Hepatocyte (in vitro differentiated cells): ENCODE results near the gene TMPRSS4.

Experiments
- EZH2 ChIP-seq: fragments of 200-600 bp; sonication (generic); IDR thresholded peaks from 2 replicates; pipeline ENCODE4 v1.6.1; 2016; ENCODE audit warnings: antibody characterized with exemption, mild to moderate bottlenecking, borderline replicate concordance
- TF ChIP-seq, protein P1 (sequence below): fragments of 200-600 bp; sonication (generic); IDR thresholded peaks from 2 replicates; pipeline ENCODE4 v1.5.1; 2016; ENCODE audit warnings: antibody characterized with exemption, mild to moderate bottlenecking; ENCODE audit not compliant: poor library complexity

DNA sequence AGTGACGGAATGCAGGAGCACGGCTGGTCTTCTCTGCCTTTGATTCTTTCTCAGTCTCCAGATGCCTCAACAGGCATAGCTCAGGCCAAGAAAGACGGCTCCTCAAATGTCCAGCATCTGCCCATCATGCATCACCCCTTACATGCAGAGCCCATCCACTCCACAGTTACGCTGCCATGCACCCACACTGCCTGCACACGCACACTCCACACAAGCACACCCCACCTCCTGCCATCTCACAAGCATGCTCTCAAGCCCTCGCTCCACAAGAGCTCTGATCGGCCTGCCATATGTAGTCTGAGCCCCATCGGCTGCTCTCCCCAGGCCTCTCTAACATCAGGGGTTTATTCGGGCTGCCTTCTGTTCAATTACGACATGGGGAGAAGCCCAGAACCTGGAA lies 56.9 kb downstream of the TMPRSS4 start:
- no peak for TF ChIP-seq EZH2
- TF ChIP-seq, protein P1, sequence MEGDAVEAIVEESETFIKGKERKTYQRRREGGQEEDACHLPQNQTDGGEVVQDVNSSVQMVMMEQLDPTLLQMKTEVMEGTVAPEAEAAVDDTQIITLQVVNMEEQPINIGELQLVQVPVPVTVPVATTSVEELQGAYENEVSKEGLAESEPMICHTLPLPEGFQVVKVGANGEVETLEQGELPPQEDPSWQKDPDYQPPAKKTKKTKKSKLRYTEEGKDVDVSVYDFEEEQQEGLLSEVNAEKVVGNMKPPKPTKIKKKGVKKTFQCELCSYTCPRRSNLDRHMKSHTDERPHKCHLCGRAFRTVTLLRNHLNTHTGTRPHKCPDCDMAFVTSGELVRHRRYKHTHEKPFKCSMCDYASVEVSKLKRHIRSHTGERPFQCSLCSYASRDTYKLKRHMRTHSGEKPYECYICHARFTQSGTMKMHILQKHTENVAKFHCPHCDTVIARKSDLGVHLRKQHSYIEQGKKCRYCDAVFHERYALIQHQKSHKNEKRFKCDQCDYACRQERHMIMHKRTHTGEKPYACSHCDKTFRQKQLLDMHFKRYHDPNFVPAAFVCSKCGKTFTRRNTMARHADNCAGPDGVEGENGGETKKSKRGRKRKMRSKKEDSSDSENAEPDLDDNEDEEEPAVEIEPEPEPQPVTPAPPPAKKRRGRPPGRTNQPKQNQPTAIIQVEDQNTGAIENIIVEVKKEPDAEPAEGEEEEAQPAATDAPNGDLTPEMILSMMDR, result no peak
